IPS-11a (cell line): ENCODE data around the gene CCDC196.

ENCODE experiments used
- H3K4me3 ChIP-seq: one replicate; pipeline ENCODE4 v1.5.1; 2013; ENCODE audit warnings: low read depth, low read length, control low read depth

CCDC196 gene, protein sequence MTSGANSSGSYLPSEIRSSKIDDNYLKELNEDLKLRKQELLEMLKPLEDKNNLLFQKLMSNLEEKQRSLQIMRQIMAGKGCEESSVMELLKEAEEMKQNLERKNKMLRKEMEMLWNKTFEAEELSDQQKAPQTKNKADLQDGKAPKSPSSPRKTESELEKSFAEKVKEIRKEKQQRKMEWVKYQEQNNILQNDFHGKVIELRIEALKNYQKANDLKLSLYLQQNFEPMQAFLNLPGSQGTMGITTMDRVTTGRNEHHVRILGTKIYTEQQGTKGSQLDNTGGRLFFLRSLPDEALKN

DNA sequence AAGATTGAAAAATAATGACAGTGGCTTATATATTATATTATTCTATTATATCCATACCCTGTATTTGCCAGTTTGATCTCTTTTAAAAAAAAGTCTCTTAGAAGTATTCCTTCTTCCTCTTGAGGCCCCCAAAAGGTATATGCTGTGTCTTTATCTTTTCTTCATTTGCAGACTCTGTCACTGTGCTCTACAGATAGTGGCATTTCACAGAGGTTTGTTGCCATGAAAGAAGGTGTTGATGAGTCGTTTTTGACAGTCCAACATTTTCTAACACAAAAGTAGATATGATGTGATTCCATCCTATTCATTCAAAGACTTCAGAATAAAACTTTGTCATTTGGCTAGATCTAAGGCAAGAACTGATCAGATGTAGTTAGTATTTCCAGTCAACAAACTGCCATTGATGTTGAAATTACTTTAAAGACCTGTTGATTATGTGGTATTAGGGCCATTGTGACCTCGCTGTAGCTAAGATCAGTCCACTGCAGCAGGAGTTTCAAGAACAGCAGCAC lies at the start of gene CCDC196:
TSS of gene CCDC196 (plus strand) at position 462 of the 512 bp plus-strand sequence. CDS start 132 bp downstream, outside the sequence.
- H3K4me3 ChIP-seq: no peak within 1 kb of the TSS

DNA sequence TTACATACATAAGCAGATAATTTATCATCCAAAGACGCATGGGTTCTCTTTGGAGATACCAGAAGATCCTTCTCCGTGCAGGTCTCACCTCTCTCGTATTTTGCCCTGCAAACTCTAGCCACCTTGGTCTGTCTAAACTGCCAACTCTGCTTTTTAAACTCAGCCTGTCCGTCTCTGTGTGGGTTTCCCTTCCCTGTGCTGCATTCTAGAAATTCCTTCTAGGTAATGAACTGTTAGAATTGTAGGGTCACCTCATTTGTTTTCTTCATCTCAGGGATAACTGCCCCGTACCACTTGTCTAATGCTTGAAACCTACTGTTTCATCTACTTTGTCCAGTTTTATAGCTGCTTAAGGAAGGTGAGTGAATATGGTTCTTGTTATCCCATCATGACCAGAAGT lies 45.4 kb upstream of the CCDC196 start:
- H3K4me3 ChIP-seq: no peak overlapping the region

DNA sequence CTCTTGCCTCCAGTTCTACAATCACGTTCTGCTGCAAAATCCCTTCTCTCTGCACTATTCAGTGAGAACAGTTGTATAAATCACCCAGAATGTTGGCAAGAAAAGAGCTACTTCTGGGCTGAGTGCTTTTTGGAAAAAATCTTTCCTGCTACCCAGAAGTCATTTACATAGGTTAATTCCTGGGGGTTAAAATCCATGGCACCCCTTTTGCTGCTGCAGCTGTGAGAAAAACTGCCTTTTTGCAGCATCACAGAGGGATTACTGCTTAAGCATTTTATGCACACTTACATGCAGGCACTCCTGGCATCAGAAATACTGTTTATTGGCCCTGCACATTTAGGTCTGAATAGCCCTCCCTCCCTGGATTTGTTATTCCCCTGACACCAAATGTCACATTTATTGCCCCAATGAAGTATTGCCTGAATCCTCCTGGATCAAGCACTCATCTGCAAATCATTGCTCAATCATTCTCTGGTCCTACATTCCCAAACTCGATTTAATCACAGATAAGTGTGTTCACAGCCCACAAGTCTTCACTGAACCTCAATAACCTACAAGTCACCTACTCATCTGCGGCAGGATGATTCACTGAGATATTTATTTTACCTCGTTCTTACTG lies 43.1 kb upstream of the CCDC196 start:
- no peak overlapping the region for H3K4me3 ChIP-seq

DNA sequence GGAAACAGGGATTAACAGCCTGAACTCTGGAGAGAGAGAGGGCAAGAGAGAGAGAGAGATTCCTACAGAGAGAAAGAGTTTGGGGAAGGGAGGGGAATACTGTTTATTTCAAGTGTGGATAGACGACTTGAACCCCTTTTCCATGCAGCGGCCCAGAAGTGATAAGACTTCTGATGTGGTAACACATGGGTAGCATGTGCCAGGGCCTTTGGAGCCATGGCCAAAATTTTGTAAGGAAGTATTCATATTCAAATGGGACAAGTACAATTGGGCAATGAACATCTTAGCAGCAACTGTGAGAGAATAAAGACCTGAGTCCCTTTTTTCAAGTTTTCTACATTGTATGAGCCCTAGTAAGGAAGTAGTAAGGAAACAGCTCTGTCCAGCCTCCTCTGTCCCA lies 42.4 kb upstream of the CCDC196 start:
- H3K4me3 ChIP-seq: no peak overlapping the region

DNA sequence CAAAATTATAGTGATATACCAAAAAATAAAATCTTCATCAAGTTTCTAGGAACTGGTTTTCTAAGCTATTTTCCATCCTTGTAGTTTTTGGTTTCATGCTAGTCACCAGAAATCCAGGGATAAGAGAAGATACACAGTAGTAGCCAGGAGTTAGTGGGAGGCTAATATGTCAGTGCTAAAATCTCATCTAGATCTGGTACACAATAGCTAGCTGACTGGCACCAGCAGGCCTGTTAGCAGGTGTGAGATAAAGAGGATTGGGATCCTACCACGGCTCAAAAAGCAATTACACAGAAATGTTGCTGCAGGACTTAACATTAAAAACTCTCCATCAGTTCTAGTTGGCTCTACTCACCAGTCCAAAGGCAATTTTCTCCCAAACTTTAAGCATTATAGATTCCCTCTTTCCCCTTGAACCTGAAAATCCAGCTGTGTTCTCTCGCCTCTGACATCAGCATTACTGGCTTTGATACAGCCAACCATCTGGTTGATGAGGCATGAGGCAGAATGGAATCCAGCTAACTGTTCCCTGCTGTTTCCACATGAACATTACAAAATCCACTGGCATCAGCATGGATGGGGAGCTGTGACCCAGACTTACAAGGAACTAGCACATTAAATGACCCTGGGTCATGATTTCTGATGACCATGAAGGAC lies 41.8 kb upstream of the CCDC196 start:
- H3K4me3 ChIP-seq: no peak overlapping the region

DNA sequence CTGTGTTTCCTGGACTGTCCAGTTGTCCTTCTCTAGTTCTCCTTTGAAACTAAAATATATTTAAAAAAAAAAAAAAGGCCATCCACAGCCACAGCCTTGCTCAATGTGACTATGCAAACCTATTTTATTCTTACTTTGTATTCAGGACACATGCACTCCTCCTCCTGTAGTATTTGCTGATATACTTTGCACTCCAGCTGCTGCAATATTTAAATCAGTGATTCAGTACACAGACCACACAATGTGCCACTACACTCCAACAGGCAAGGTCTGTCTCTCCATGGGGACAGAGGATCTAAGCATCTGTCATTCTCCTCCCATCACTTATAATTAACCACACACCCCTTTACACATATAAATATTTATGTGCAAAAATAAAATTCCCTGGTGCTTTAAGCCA lies 40.2 kb upstream of the CCDC196 start:
- no peak overlapping the region for H3K4me3 ChIP-seq

DNA sequence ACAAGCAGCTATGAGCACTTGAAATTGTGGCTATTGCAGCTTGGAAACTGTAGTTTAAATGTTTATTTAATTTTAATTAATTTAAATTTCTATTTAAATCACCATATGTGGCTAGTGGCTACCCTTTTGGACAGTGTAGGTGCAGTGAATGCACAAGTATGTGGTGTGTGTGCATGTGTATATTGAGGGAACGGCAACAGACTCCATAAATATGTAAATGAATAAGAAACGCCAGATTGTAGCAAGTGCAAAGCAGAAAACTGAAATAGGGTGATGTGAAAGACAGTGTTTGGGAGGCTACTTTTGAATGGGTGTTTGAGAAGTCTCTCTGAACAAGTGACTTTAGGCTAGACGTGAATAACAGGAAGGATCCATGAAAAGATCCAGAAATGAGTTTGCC lies 32.7 kb upstream of the CCDC196 start:
- H3K4me3 ChIP-seq: no peak overlapping the region

DNA sequence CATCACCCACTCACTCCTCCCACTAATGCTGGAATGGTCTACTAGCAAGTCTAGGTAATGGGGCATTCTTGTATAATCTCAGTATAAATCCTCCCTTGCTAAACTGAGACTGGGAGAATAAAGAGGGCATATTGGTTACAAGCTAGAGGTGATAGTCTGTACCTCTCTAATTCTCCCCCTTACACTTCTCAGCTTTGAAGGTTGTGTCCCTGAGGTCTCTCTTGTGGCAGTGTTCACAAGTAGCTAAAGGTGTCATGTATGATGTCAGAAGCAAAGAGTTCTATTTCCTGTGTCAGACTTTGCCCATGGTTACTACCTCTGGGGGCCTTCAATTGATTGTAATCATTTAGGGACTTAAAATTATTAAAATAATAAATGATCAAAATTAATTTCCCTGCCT lies 26.6 kb upstream of the CCDC196 start:
- H3K4me3 ChIP-seq: no peak overlapping the region

DNA sequence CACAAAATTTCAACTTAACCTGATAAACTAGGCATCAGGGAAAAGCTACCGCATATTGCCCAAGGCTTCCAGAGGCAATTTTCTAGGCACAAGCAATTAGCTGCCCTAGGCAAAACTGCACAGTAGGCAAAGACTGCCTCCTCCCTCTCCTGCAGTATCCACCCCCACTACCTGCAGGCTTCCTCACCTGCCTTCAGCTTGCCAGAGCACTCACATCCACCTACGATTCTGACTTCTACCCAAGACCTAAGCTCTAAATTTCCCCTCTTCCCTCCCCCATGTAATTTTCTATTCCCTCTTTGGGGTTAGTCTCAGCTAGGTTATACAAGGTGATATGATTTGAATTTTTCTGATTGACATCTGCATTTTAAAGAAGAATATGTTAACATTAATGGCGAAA lies 21.9 kb upstream of the CCDC196 start:
- H3K4me3 ChIP-seq: no peak overlapping the region

DNA sequence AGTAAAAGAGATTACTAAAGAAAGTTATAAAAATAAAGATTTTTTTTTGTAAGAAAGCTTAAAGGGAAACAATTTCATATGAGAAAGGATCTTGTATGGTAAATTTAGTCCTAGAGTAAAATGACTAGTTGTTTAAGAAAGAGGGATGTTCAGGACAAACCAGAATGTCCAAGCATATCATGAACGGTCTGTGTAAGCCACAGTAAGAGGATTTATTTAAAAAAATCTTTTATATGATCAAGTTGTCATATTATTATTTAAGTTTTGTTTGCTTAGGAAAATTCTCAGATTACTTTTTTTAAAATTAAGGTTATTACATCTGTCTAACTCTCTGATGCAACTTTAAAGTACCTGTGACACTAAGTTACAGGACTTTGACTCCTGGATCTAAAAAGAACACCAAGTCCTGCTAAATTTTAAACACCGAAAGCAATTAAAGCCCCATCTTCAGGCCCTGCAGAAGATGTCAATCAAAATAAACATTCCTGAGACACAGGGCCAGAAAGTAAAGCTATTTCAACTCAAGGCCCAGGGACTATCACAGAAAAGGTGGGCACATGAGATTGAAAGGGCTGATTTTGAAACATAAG lies 17.3 kb upstream of the CCDC196 start:
- no peak overlapping the region for H3K4me3 ChIP-seq

DNA sequence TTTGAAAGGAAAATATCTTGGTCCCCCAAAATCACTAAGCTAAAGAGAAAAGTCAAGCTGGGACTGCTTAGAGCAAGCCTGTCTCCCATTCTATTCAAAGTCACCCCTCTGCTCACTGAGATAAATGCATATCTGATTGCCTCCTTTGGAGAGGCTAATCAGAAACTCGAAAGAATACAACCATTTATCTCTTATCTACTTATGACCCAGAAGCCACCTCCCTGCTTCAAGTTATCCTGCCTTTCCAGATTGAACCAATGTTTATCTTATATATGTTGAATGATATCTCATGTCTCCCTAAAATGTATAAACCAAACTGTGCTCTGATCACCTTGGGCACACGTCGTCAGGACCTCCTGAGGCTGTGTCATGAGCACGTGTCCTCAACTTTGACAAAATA lies 14.6 kb upstream of the CCDC196 start:
- no peak overlapping the region for H3K4me3 ChIP-seq

DNA sequence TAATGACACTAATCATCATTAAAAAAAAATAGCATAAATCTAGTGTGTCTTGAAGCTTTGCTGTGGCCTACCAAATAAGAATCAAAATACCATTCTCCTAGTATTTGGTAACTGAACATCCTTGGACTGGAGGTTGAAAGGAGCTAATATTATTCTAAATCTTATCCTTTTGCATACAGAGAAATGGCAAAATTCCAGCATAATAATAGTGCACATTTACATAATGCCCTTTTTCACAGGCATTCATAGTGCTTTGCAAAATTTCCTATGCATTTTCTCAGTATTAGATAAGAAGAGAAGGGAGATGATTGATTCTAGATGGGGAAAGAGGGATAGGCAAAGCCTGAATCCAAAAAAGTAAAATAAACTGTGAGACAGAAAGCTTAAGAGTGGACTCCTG lies 13.9 kb upstream of the CCDC196 start:
- H3K4me3 ChIP-seq: no peak overlapping the region

DNA sequence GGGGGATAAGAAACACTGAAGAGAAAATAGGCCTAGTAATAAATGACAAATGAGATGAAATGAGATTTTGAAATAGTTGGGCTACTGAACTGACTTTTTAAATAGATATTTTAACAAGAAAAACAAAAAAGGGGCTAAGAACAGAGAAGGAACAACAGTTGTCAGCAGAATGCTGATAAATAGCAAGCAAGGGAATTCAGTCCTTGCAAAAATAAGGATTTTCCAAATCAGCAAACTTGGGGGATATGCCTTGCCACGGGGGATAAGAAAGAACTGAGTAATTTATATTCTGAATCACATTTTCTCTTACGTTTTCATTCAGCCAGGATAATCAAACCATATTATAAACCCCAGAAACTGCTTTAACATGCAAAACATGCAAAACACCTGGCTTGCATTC lies 12.9 kb upstream of the CCDC196 start:
- no peak overlapping the region for H3K4me3 ChIP-seq

DNA sequence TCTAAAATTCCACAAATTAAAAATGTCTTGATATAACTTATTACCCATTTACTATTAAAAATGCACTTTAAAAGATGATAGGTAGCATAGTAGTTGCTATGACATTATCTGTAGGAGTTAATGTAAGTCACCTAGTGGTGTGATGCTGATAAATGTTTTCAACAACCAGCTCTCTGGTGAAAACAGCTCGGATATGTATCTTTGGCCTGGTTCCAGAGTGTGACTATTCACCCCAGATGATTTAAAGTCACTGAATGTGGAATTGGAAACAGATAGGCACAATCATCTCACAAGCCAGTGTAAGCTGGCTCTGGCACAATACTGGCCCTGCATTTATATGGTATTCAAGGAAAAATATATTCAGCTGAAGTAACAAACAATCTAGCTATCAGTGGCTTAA lies 9.2 kb upstream of the CCDC196 start:
- no peak overlapping the region for H3K4me3 ChIP-seq

DNA sequence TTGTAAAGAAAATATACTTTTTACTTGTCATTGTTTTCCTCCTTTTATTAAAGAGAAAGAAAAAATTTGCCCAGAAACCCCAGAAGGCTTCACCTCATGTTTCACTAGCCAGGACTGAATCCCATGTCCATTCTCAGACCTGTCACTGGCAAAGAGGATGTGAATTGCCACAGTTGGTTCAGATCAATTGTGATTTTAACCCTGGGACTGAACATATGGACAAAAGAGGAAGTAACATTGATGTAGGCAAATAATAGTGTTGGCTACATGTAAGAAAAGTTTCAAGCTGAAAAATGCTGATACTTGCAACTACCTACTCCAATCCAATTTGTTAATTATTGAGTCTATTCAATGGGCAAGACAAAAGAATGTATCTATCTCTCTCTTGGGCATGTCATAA lies 8.6 kb upstream of the CCDC196 start:
- H3K4me3 ChIP-seq: no peak overlapping the region

DNA sequence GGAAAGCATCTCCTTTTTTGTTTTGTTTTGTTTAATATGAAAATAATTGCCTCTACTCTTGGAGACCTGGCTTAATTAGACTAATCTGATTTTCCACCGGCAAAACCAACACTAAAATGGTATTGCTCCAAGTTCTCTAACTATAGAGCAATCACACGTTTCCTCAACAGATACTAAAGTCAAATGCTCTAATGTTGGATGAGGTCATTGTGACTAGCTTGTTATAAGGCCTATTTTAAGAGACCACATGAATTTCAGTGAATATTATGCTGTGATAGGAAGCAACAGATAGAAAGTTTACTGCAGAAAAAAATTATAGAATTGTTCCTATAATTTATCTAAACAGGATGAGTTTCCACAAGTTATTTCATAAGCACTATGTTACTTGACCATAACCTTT lies 3.3 kb upstream of the CCDC196 start:
- H3K4me3 ChIP-seq: no peak overlapping the region

DNA sequence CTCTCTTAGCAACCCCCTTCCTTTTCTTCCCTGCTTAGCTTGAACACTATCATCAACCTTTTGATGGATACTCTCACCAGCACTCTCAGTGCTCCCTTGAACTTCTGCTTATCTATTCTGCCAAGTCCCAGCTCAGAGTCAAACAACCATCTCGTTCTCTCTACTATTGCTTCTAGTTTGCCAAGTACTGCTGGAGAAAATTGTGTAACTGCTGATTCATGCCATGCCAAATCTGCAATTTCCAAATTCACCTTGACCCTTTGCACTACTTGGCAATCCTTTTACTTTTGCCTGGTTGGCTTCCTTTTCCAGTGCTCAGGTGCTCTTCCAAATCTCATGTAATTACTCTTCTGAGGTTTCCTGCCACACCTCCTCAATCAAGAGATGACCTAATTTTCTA lies 2.8 kb upstream of the CCDC196 start:
- H3K4me3 ChIP-seq: no peak overlapping the region

DNA sequence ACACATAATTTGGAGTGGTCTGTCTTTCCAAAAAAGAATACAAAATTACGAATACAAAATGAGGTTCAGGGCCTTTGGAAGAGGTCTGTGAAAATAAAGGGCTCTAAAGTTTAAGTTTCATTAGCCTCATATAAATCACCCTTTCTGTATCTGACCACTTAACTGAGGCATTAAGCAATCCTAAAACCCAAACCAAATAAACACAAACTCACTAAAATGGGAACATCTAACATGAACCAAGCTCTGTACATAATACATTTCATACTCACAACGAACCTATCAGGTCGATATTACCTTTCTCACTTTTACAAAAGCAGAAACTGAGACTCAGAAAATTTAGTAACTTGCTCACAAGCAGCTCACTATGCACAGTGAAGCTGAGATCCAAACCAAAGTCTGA lies 1.1 kb upstream of the CCDC196 start:
- no peak overlapping the region for H3K4me3 ChIP-seq

DNA sequence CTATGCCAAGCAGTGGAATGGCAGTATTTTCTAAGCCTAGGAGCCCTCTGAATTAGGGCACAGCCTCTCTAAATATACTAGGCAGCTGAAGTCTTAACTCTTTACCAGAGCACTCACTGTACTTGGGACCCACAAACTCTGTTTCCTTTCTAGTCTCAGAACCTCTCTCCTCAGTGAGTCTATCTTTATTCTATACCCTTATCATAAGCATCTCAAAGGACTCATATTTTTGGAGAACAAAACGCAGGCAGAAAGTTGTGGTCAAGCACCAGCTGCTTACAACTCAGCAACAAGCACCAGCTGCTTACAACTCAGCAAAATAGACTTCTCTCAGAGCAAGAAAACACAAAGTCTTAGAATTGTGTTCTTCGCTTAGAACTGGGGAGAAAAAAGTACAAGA lies 993 bp downstream of the CCDC196 start:
- H3K4me3 ChIP-seq: no peak overlapping the region

DNA sequence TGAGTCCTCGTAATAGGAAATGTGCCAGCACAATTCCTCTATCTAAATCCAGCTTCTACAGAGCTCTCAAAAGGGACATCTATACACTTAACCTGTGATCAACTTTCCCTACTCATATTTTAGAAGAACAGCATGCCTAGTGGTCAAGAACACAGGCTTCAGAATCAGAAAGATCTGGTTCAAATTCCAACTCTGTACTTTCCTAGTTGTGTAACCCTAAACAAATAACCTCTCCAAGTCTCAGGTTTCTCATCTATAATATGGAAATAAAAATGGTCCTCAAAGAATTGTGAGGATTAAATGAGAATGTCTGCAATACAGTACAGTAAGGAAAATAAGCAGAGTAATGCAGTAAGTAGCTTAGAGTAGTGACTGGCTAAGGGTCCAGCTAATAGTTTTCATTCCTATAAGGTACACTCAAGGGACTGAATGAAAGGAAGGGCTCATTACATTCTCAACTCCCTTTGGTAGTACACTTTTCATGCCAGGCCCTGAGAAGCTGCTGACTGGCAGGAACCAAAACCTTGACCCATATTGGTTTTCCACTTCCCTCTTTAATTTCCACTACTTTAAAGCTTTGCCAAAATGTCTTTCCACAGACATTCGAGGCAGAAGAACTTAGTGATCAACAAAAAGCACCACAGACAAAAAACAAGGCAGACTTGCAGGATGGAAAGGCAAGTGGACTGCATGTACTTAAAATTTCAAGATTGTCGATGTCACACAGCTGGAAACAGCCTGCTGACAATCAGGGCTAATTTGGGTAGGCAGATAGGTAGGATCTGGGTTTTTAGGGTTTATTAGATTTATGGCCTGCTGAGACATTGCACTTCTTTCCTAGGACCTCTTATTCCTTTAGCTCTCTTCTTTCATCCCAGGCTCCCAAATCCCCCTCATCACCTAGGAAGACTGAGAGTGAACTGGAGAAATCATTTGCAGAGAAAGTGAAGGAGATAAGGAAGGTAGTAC lies 4.3 kb downstream of the CCDC196 start:
- no peak overlapping the region for H3K4me3 ChIP-seq

DNA sequence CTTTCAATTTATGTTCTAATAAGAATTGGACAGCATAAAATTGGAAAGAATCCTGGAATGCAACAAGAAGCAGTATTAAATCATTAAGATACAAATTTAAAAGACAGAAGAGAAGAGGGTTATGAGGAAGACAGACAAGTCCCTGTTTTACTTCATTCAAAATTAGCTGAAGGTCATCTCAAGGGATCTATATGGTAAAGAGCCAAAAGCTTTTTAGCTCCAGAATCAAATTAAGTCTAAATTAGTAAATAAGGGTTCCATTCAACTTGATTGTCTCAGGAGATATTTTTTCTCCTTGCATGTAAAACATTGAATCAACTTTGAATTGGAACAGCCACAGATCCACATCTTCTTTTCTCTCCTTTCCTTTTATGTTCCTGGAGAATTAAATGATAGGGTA lies 7.6 kb downstream of the CCDC196 start:
- H3K4me3 ChIP-seq: no peak overlapping the region
